Right forelimb (tissue), 1 donor: ENCODE measurements around the gene FHIP2A.
A peak's percentile ranks its signal among the peaks of the same experiment; 100 is the strongest.
"Not testable (repeated sequence)": the region's sequence is repeated elsewhere in the genome, so short reads cannot be mapped to it uniquely, and the experiment has no call there.

Source experiments
- DNase-seq: peaks from one replicate; pipeline ENCODE4 v3.0.0-alpha.2; 2018

Gene FHIP2A

DNA sequence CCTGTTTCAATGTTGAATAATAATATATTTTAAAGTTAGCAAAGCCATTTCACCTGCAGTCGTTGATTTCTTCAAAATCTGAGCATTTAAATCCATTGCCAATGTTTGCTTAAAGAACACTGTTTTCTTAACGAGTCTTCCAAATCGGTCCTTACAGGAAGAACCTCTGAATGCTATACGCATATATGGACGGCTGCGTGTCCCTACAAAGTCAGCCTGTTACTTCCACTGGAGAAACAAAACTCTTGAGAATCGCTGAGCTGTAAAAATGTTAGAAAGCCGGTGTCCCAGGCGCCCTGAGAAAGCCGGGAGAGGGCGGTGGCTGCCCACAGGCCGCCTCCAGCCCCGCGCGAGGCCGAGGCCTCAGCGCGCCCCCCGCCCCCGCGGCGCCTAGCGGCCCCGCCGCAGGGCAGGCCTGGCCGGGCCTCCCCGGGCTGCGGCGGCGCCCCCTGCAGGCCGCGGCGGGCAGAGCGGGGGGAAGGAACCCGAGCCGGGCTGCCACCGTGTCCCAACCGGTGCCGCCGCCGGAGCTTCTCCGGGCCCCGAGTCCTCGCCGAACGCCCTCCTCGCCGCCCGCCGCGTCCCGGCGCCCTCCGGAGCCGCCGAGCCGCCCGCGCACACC lies at the start of gene FHIP2A:
Gene FHIP2A (plus strand): TSS at position 488 of the 622 bp plus-strand sequence. CDS start 299 bp downstream, outside the sequence.
- peak; percentile 89 for DNase-seq

DNA sequence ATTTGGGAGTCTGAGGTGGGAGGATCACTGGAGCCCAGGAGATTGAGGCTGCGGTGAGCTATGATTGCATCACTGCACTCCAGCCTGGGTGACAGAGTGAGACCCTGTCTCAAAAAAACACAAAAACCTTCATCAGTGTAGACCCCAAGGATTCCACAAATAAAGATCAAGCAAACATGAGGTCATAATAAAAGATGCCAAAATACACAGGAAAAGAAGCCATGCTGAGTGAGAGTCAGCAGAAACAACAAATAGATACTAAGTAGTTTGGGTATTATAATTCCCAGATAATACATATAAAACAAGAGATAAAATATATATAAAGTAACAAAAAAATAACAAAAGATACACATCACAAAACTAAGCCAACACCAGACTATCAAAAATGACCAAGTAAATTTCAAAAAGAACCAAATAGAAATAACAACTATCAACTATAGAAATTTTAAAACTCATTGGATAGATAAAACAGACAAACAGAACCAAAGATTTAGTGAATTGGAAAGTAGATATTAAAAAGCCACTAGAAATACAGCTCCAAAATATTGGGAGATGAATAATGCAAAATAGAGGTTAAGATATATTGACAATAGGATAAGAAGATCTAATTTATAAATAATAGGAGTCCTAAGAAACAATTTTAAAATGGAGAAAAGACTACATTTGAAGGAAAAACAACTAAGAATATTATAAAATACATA lies 48.9 kb upstream of the FHIP2A start:
- no peak for DNase-seq

- no peak for DNase-seq
Observed at GRCh38 chr10:114773197-114773532, 48.4 kb upstream of the FHIP2A start.

- DNase-seq: not testable (repeated sequence)
Observed at GRCh38 chr10:114775082-114775481, 46.5 kb upstream of the FHIP2A start.

GRCh38 chr10:114777415-114777814 lies 44.2 kb upstream of the FHIP2A start:
- DNase-seq: no peak

DNA sequence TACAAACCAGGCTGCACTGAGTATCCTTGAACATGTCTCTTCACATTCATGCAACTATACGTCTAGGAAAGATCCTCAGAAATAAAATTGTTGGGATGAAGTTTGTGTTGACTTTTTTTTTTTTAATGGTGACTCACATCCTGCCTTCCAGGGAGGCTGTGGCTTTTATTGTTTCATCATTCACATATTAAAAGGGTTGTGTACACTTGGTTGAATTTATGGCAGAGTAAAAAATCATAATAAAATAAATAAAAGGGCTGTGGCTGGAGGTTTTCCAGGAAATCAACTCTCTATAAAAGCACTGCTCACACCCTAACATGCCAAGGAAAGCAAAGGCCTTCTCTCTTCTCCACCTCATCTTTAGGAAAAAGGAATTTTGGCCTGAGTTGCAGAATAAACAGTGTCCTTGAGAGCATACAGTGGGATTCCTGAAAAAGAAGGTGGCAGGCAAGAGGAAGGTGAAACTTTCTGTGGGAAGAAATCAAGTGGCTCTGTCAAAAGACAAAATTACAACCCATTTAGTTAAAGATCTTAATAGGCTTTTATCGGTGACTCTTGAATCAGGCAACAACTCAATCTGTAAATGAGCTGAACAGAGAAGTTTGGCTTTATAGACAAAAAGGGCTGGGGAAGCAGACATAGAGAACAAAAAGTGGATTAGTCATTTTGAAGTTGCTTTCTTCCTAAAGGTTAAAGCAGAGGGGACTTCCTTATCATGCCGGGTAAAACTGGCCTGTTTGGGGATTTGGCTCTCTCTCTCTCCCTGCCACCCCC lies 41.6 kb upstream of the FHIP2A start:
- no peak for DNase-seq

DNA sequence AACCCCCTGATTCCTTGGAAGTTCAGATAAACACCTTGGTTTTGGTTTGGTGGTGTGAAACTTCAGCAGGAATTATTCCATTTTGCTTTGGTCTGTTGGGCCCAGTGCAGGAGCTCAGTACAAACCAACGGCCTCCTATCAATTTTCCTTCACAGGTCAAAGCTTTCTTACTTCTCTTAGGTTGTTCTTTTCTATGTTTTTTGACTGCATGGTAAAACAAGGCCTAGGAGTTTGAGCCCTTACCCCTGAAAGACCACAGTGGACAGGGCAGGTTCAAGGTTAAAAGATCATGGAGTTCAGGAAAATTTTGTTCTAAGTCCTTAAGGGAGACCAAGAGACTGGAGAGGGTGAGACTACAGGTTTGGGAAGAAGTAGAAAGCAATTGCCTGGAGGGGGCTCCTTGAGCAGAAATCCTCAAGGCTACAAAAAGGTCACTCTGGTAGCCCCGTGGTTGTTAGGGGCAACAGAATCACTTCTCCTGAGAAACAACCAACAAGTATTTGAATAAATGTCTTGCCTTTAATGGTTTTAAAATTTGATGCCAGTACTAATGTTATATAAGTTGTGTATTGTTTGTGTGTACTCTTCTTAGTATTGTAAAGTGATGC lies 40.9 kb upstream of the FHIP2A start:
- no peak for DNase-seq

DNA sequence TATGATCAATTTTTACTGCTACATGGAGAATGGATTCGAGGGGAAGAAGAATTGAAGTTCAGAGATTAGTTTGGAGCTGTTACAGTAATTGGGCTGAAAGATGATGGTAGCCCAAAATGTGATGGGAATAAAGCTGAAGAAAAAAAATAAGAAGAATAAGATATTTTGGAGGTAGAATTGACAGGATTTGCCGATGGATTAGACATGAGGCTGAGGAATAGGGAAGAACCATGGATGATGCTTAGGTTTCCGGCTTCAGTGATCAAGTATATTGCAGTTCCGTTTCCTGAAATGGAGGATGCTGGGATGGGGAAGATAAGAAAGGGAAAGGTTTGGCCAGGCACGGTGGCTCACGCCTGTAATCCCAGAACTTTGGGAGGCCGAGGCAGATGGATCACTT lies 38.9 kb upstream of the FHIP2A start:
- no peak for DNase-seq

DNA sequence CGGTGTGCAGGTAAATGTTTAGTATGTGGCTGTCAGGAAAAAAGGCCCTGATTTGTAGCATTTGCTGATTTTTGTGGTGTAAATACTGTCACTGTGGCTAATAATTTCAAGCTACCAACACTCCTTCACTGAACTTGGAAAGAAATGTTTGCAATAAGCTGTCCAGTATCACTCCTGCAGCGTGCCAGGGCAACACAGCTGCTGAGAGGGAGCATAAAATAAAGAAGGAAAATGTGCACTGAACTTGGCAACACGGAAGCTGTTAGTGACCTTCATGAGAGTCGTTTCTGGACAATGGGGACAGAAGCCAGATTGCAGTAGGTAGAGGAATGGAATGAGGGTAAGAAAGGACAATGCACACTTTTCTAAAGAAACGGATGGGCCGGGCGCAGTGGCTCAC lies 37.9 kb upstream of the FHIP2A start:
- DNase-seq: no peak

GRCh38 chr10:114786492-114786891 lies 35.1 kb upstream of the FHIP2A start:
- DNase-seq: not testable (repeated sequence)

DNA sequence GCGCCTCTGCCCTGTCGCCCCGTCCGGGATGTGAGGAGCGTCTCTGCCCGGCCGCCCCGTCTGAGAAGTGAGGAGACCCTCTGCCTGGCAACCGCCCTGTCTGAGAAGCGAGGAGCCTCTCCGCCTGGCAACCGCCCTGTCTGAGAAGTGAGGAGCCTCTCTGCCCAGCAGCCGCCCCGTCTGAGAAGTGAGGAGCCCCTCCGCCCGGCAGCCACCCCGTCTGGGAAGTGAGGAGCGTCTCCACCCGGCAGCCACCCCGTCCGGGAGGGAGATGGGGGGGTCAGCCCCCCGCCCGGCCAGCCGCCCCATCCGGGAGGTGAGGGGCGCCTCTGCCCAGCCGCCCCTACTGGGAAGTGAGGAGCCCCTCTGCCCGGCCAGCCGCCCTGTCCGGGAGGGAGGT lies 34.4 kb upstream of the FHIP2A start:
- DNase-seq: not testable (repeated sequence)

DNA sequence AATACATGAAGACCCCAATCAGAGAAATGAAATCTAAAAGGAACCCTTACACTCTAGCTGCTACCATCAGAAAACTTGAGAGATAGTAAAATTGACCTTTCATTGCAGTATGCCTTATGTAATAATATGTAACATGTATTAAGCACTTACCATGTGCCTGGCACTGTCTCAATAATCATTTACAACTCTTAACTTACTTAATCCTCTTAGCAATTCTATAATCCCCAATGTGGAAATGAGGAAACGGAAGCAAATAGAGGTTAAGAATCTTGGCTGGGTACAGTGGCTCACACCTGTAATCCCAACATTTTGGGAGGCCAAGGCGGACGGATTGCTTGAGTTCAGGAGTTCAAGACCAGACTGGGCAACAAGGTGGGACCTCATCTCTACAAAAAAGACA lies 29.8 kb upstream of the FHIP2A start:
- no peak for DNase-seq

- no peak for DNase-seq
Observed at GRCh38 chr10:114795039-114795438, 26.5 kb upstream of the FHIP2A start.

DNA sequence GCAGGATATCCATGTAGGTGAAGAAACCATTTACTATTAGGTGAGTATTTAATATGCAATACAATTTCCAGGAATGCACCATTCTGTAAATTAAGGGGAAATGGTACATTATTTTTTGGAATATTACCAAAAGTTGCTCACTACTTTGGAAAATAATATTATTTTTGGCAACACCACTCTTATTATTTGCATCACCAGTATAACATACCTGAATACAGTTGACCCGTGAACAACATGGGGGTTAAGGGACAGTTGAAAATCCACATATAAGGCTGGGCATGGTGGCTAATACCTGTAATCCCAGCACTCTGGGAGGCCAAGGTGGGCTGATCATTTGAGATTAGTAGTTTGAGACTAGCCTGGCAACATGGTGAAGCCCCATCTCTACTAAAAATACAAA lies 21.2 kb upstream of the FHIP2A start:
- no peak for DNase-seq

DNA sequence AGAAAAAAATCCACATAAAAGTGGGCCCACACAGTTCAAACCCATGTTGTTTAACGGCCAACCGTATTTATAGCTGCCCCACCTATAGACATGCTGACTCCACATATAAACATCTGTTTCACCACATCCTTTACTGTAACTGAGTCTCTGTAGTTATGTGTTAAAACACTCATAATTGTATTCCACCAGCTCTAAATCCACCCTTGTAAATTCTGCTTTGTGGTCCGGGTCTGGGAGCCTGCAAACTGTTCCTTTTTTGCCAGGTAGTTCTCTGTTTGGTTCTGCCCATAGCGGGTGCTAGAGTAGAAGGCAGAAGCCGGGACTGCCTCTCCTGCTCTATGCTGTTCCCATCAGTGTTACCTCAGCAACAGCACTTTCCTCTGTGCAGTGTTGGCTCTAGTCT lies 20.2 kb upstream of the FHIP2A start:
- DNase-seq: peak; percentile 48

DNA sequence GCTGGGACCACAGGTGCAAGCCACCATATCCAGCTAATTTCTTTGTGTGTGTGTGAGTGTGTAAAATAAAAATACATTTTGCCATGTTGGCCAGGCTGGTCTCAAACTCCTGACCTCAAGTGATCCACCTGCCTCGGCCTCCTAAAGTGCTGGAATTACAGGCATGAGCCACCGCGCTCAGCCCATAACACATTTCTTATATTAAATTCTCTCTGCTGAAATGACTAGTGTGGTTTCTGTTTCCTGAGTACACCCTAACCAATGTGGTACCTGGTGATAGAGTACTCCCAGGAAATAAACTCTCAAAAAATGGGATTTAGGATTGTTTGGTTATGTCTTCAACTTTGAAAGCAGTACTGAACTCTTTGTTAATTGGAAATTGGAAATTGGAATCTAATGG lies 19.4 kb upstream of the FHIP2A start:
- DNase-seq: no peak

- no peak for DNase-seq
Observed at GRCh38 chr10:114806562-114807391, 14.8 kb upstream of the FHIP2A start.

DNA sequence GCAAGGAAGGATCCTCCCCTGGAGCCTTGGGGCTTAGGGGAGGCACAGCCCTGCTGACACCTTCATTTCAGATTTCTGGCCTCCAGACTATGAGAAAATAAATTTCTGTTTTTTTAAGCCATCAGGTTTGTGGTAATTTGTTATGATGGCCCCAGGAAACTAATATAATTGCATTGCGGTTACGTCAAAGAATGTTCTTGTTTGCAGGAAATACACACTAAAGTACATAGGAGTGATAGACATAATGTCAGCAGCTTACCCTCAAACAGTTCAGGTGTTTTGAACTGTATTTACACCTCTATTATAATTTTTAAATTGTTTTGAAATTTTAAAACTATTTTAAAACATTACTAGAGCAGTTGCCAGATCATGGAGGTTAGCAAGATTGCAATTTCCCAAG lies 12.6 kb upstream of the FHIP2A start:
- no peak for DNase-seq

GRCh38 chr10:114810926-114811325 lies 10.7 kb upstream of the FHIP2A start:
- no peak for DNase-seq

GRCh38 chr10:114811862-114812261 lies 9.7 kb upstream of the FHIP2A start:
- DNase-seq: no peak

- no peak for DNase-seq
Observed at GRCh38 chr10:114815791-114816190, 5.8 kb upstream of the FHIP2A start.

- DNase-seq: no peak
Observed at GRCh38 chr10:114816308-114816707, 5.3 kb upstream of the FHIP2A start.

GRCh38 chr10:114819322-114819721 lies 2.3 kb upstream of the FHIP2A start:
- no peak for DNase-seq
